ENCODE data around the gene EPB41L5.
"Not testable (repeated sequence)": the region's sequence is repeated elsewhere in the genome, so short reads cannot be mapped to it uniquely, and the experiment has no call there.

Gene EPB41L5

DNA sequence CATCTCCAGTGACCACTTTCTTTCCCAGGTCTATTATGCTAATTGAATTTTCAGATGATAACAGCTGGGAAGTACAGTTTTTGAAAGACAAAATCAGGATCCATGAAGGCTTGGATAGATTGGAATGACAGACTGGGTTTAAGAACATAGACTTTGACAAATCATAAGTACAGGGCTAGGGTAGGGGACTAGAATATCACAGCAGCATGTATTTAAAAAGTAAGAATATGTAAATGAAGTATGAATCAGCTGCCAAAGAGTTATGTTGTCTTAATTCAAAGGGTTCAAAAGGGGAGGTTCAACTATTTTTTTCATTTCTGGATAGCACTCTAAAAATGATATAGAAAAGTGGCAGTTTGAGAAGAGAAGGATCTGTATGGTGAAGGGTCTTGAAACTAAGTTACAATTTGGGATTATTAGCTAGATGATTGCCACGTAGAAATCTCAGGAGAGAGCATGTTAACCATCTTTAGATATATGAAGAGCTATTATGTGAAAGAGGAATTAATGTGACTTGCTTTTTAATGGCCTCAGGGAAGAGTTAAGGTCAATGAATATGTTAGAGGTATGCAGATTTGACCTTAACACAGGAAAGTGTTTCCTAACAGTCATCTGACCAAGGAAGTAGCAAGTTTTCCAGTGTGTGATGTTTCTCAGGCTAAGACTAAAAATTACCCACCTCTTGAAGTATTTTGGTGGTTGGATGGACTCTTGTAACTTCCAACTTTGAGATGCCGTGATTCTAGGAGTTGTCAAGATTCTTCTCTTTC is 128.6 kb downstream of the EPB41L5 start:
- DNase-seq (ENCODE audit: low read depth in 2 of 2): no peak

DNA sequence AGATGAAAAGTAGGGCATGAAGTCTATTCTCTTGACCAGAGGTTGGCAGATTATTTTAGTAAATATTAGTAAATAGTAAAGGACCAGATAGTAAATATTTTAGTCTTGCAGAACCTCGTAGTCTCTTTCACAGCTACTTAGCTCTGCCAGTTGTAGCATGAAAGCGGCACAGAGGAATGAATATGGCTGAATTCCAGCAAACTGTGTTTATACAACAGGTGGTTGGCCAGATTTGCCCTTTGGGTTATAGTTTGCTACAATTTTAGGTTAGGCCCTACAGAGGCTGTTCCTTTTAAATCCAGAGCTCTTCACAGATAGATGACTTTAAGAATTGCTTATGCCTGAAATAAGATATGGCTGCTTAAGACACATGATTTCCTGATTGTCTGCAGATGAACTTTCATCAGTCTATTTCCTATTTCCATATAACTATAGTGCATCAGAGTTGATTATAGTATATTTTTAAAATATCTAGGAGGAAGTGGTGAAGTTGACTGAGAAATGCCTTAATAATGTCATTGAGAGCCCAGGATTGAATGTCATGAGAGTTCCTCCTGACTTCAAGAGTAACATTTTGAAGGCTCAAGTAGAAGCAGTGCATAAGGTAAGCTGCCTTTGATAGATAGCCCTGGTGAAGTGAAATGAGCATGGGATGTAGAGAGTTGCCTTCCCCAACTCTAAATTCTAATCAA is 129.8 kb downstream of the EPB41L5 start:
- no peak for DNase-seq (ENCODE audit: low read depth in 2 of 2)

DNA sequence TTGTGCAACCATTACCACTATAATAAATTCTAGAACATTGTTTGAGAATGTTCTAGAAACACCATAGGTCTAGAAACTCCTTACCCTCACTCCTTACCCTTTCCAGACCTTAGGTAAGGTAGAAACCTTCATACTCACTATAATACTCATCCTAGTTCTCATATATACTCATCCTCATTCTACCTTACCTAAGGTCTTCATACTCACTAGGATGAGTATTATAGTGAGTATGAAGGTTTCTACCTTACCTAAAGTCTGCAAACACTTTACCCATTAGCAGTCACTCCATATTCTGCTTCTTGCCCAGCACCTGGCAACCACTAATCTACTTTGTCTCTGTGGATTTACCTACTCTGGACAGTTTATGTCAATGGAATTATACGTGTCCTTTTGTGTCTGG is 135.4 kb downstream of the EPB41L5 start:
- no peak for DNase-seq (ENCODE audit: low read depth in 2 of 2)

DNA sequence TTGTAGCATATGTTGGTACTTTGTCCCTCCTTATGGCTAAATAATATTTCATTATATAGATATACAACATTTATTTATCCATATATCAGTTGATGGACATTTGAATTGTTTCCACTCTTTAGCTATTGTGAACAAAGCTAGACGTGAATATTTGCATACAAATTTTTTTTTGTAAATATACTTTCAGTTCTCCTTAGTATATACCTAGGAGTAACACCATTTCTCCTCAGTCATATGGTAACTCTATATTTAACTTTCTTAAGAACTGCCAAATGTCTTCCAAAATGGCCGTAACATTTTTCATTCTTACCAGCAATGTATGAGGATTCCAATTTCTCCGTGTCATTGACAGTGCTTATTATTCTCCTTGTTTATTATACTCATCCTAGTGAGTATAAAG is 135.8 kb downstream of the EPB41L5 start:
- no peak for DNase-seq (ENCODE audit: low read depth in 2 of 2)

DNA sequence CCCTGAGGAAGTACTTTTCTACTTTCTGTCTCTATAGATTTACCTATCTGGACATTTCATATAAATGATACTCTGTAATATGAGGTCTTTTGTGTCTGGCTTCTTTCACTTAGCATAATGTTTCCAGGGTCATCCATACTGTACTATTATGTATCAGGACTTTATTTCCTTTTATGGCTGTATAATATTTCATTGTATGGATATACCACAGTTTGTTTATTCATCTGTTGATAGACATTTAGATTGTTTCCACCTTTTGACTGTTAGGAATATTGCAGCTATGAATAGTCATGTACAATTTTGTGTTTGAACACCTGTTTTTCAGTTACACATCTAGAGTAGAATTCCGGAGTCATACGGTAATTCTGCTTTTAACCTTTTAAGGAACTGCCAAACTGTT is 136.5 kb downstream of the EPB41L5 start:
- DNase-seq (ENCODE audit: low read depth in 2 of 2): no peak

DNA sequence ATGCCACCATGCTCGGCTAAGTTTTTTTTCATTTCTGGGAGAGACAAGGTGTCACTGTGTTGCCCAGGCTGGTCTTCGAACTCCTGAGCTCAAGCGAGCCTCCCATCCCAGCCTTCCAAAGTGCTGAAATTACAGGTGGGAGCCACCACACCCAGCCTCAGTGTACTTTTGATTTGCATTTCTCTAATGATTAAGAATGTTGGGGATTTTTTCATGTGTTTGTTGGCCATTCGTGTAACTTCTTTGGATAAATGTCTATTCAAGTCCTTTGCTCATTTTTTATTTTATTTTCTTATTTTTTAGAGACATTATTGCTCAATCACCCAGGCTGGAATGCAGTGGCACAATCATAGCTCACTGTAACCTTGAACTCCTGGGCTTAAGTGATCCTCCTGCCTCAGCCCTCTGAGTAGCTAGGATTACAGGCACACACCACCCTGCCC is 137.2 kb downstream of the EPB41L5 start:
- no peak for DNase-seq (ENCODE audit: low read depth in 2 of 2)

DNA sequence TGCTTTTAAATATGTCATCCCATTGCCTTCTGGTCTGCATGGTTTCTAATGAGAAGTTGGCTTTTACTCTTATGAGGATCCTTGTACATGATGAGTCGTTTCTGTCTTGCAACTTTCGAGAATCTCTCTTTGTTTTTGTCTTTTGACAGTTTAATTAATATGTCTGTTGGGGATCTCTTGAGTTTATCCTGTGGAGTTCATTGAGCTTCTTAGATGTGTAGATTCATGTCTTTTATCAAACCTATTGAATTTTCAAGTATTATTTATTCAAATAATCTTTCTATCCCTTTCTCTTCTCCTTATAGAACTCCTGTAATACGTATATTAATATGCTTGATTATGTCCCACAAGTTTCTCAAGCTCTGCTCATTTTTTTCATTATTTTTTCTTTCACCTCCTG is 142.4 kb downstream of the EPB41L5 start:
- DNase-seq (ENCODE audit: low read depth in 2 of 2): no peak

DNA sequence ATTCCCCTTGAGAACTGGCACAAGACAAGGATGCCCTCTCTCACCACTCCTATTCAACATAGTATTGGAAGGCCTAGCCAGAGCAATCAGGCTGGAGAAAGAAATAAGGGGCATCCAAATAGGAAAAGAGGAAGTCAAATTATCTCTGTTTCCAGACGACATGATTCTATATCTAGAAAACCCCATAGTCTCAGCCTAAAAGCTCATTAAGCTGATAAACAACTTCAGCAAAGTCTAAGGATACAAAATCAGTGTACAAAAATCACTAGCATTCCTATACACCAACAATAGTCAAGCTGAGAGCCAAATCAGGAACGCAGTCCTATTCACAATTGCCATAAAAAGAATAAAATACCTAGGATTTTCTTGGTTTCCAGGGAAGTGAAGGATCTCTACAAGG is 145.8 kb downstream of the EPB41L5 start:
- DNase-seq (ENCODE audit: low read depth in 2 of 2): not testable (repeated sequence)

DNA sequence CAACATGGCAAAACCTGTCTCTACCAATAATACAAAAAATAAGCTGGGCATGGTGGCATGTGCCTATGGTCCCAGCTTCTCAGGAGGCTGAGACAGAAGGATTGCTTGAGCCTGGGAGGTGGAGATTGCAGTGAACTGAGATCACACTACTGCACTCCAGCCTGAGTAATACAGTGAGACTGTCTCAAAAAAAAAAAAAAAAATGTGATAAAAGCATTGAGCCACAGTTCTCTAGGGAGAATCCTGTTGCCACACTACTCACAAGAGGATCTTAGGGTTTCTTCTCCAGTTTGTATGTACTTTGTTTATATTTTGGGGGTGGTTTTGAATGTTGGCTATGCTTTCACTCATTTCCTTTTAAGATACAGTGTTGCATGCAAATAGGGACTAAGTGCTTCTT is 148.3 kb downstream of the EPB41L5 start:
- no peak for DNase-seq (ENCODE audit: low read depth in 2 of 2)

DNA sequence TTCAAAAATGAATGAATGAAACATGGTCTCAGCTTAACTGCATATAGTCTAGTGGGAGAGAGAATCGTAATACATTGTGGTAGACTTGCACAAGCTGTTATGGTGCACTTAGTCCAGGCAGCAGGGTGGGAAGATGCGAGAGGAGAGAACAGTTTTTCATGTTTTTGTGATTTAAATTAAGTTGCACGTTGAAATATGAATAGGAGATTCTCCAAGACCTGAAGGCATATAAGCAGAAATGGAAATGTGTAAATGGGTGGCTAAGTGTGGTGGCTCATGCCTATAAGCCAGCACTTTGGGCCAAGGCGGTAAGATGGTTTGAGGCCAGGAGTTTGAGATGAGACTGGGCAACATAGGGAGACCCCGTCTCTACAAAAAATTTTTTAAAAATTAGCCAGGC is 149.8 kb downstream of the EPB41L5 start:
- no peak for DNase-seq (ENCODE audit: low read depth in 2 of 2)

DNA sequence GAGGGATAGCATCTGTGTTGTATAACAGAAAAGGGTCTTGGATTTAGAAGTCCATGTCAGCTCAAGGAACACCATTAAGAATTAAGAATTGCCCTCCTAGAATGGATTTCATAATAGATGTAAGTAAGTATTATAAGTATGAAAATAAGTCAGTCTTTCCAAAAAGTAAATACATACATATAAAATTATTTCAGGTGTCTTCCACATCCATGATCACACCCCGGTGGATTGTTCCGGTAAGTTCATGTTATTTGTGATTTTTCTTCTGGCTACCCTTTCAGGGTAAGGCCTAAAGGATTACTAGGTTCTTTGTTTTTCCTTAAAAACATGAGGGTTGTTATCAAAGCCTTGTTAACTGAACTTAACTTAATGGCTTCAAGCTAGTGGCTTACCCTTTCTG is 154.4 kb downstream of the EPB41L5 start:
- no peak for DNase-seq (ENCODE audit: low read depth in 2 of 2)

DNA sequence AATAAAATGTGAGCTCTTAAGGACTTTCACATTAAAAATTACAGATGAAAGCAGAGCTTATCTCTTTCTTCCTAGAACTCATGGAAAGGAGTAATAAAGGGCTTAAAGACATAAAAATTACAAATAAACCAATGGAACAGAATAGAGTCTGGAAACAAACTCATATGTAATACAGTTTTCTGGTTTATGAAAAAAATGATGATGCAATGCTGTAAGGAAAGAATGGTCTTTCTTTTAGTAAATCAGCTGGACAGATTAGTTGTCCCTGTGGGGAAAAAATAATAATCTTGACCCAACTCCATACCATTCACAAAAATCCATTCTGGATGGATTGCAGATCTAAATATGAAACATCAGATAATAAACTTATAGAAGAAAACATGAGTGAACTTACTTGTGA is 156.1 kb downstream of the EPB41L5 start:
- DNase-seq (ENCODE audit: low read depth in 2 of 2): no peak

DNA sequence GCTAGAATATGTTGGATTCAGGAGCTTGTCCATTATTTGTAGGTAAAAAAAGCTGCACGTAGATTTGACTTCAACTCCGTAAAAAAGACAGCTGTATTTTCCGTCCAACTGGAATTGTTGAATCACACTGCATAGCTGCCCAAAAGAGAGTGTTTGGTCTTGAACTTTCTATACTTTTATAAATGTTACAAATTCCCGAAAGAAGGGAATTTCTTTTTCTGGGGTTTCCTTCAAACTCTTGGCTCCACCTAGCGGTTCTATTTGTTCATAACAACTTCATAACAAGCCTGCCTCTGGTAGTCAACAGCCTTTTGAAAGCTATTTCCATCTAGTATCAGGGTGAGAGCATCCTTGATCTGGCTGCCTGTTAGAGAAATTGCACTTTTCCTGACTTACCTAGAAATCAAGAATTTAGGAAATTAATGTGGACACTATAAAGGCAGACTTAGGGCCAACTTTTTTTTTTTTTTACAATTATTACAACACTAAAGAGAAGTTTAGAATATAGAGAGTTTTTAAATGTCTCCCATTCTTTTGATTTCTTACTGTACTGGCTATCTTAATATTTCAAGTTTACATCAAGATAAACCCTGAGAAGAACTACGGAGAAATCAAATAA is 162.2 kb downstream of the EPB41L5 start:
- DNase-seq (ENCODE audit: low read depth in 2 of 2): no peak

DNA sequence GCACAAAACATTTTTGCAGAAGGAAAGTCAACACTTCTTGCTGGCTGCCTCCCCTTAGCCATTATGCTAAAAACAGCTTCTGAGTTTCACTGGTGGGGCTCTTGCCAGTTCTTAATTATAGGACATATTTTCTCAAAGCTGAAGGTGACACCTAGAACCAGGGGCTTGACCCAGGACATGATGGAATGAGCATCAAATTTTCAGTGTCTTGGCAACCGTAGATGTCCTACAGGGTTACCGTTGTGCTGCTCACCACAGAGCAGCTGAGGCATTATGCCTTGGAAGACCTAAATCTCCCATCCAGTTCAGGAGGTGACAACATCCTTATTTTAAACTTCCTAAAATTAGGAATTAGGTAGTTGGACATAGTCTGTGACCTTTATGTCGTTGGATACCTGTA is 163.6 kb downstream of the EPB41L5 start:
- DNase-seq (ENCODE audit: low read depth in 2 of 2): no peak

DNA sequence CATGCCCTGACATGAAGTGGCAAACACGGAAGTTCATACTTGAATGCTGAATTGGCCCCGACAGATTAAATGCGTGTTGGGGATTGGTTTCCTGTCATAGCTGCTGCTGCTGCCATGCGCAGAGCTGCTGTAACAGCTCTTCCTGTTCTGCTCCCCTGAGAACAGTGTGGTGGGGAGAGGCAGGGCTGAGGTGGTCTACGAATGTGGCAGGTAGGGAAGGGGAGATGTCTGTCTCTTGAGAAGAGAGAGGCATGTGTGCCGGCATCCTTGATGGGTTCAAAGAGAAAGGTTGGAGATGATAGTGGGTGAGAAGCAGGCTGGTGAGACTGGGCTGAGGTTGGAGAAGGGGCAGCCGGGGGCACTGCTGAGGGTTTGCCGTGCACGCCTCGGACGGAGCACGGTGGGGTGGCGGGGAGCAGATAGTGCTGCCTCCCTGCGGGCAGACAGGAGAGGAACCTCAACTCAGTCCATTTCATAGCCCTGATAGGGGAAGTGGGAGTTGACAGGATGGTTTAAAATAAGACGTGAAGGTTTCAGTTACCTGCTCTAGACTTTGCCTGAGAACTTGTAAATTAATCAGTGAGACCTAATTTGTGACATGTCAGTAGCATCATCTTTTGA is 164.2 kb downstream of the EPB41L5 start:
- DNase-seq (ENCODE audit: low read depth in 2 of 2): peak; percentile 52 to 67

DNA sequence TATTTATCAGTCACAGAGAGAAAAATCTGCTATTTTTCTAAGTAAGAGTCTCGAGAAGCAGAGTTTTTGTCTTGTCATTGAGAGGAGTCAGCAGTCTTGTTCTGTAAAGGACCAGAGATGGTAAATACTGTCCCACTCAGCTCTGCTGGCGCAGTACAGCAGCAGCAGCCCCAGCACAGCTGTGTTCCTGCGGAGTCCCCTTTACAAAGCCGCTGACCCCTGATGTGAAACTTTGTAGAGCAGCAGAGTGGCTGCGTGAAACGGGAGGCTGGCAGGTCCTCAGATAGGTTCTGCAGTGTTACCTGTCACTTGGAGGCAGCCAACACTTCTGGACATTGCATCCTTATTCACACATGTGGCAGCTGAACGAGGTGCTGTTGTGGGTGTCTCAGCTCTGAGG is 165.1 kb downstream of the EPB41L5 start:
- no peak for DNase-seq (ENCODE audit: low read depth in 2 of 2)

DNA sequence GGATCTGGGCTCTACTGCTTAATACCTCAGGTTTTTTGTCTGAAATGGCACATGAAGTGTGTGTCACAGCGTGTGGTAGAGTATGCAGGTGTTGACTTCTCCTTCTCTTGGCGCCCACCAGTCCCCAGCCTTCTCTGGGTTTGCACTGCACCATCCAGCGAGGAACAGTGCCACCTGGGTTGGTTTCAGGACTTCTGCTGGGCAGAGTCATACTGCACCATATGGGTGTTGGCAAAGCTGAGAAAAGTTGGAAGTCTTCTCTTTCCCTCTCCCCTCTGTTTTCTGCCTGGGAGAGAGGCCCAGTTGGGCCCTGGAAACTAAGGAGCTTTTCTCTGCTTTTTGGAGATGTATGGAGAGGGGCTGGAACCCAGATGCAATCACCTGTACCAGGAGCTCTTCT is 166.5 kb downstream of the EPB41L5 start:
- DNase-seq (ENCODE audit: low read depth in 2 of 2): no peak

DNA sequence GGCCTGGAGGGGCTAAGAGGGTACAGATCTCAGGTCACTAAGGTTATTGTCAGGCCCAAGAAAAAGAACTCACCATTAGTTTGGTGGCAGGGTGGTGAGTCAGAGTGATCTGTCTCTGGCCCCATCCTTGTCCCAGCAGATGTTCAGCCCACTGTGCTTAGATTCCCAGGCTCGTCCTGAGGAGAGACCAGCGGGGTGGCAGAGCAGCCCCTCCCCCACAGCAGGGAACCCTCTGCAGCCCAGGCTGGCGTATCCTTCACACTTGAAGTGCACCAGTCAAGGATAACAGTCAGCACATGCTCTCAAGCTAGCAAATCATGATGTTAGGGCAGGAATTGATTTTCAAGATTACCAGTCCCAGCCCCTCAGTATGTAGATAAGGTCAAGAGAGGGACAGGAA is 167.2 kb downstream of the EPB41L5 start:
- DNase-seq (ENCODE audit: low read depth in 2 of 2): no peak

DNA sequence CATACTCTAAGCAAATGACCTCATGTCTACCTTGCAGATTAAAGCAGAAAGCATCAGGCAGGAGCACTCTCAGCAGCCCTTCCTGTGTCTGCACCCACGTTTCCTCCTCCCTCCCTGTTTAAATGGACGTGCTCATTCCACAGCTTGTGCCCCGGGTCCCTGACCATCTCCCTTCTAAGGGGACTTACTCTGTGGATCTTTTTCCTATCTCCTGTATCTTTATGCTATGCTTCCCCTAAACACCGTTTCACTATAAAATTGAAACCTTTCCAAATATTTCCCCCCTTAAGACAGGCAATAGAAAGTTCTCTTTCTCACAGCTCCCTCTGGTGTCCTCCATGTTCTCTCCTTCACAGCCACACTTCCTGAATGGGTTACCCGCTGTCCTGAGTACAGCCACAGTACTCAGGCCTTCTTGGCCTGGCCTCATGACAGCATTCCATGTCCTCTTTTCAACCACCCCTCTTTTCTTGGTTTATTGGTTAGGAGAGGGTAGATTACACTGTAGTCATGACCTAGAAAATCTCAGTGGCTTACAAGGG is 169.2 kb downstream of the EPB41L5 start:
- DNase-seq (ENCODE audit: low read depth in 2 of 2): no peak

DNA sequence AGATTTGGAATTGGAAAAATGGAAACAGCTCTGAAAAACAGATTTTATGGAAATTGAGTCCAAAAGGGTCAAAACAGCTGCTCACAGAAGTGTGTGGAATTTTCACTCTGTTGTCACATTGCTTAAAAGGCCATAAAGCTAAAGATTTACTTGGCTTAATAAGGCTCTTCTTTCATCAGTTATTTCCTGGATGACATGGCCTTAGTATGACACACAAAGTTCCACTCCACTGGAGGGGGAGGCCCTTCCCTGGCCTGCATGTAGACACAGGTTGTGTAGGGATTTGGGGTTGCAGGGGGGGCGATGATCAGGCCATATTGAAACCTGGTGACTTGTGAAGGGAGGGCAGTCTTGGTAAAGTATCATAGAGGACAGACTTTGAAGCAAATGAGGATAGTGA is 176.3 kb downstream of the EPB41L5 start:
- DNase-seq (ENCODE audit: low read depth in 2 of 2): no peak

DNA sequence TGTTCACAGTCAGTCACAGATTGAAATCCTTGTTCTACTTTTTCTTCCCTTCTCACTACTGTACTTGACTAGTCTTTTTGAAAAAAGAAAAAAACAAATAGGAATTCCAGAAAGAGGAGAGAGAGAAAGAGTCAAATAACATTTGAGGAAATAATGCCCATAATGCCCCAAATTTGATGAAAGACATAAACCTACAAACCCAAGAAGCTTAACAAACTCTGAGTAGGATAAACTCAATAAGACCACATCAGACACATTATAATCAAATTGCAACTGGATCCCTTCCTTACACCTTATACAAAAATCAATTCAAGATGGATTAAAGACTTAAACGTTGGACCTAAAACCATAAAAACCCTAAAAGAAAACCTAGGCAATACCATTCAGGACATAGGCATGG is 179.4 kb downstream of the EPB41L5 start:
- no peak for DNase-seq (ENCODE audit: low read depth in 2 of 2)

DNA sequence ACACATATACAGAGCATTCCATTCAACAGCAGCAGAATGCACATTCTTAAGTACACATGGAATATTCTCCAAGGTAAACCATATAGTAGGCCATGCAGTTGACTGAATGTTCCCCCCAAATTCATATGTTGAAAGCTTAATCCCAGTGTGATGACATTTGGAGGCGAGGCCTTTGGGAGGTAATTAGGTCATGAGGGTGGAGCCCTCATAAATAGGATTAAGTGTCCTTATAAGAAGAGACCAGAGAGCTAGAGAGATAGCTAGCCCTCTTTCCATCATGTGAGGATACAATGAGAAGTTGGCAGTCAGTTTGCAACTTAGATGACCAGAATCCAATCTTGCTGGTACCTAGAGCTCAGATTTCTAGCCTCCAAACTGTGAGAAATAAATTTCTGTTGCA is 182.7 kb downstream of the EPB41L5 start:
- DNase-seq (ENCODE audit: low read depth in 2 of 2): no peak

All from stimulated activated CD4-positive, alpha-beta T cell treated with anti-CD3 and anti-CD28 coated beads, Interleukin-12 subunit alpha, Interleukin-12 subunit beta, amount 100 ng/mL, for 24 hours (primary cell).